Tibial nerve (tissue), 3 donors: ENCODE measurements around the gene GLRX.

Source experiments
- CTCF ChIP-seq, 5 experiments: fragments of 200-600 bp in 3 of 5; fragments of 450-650 bp in 2 of 5; sonication (generic) in 3 of 5; IDR thresholded peaks; one replicate each; pipeline ENCODE4 v1.5.1; 2016 to 2019; ENCODE audit warnings: antibody characterized with exemption in 5 of 5, mild to moderate bottlenecking in 3 of 5, moderate library complexity in 2 of 5
- POLR2A ChIP-seq, 2 donors: fragments of 450-650 bp; IDR thresholded peaks; one replicate each; pipeline ENCODE4 v1.6.1; 2017; ENCODE audit warnings: antibody characterized with exemption in 2 of 2, mild to moderate bottlenecking in 2 of 2, moderate library complexity in 2 of 2

- TF ChIP-seq CTCF (IDR thresholded peaks at IDR 0.05) (no peak), POLR2A (IDR thresholded peaks at IDR 0.05) (no peak)
These were observed 43.7 kb downstream of the GLRX start for GRCh38 chr5:95778713-95779436.
